ENCODE measurements around the gene TBX3. TPM values are rescaled to one million over a fixed set of nuclear protein-coding genes. Genes with fewer than 3 reads are reported as not detected.

TBX3 gene
- total RNA-seq, 6 donors from 2014 or later = 29.5 to 107 (median 36.2) TPM

DNA sequence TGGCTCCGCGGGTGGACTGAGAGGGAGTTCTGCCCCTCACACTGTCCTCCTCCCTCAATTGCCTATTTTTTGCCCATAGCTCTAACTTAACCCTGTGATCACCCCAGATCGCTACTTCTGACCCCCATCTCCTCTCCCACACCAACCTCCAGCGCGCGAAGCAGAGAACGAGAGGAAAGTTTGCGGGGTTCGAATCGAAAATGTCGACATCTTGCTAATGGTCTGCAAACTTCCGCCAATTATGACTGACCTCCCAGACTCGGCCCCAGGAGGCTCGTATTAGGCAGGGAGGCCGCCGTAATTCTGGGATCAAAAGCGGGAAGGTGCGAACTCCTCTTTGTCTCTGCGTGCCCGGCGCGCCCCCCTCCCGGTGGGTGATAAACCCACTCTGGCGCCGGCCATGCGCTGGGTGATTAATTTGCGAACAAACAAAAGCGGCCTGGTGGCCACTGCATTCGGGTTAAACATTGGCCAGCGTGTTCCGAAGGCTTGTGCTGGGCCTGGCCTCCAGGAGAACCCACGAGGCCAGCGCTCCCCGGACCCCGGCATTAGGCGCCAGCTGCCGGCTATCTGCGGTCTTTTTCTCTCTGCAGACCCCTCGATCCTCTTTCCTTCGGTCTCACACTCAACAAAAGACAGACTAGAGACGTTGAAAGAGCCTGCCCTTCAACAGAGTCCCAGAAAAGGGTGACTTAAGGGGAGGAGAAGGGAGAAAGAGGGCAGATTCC lies 3.0 kb upstream of the TBX3 start:
- TF ChIP-seq, protein P1, sequence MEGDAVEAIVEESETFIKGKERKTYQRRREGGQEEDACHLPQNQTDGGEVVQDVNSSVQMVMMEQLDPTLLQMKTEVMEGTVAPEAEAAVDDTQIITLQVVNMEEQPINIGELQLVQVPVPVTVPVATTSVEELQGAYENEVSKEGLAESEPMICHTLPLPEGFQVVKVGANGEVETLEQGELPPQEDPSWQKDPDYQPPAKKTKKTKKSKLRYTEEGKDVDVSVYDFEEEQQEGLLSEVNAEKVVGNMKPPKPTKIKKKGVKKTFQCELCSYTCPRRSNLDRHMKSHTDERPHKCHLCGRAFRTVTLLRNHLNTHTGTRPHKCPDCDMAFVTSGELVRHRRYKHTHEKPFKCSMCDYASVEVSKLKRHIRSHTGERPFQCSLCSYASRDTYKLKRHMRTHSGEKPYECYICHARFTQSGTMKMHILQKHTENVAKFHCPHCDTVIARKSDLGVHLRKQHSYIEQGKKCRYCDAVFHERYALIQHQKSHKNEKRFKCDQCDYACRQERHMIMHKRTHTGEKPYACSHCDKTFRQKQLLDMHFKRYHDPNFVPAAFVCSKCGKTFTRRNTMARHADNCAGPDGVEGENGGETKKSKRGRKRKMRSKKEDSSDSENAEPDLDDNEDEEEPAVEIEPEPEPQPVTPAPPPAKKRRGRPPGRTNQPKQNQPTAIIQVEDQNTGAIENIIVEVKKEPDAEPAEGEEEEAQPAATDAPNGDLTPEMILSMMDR (IDR thresholded peaks at IDR 0.05) = no peak
- no peak for TF ChIP-seq POLR2AphosphoS5 (IDR thresholded peaks at IDR 0.05)
- no peak for TF ChIP-seq EP300 (IDR thresholded peaks at IDR 0.05)
- no peak for TF ChIP-seq POLR2A (IDR thresholded peaks at IDR 0.05)
- H3K4me1 ChIP-seq = peaks cover 3 to 30% (median 13%) of the 10 kb centered on the region in 4 donors
- WGBS, 2 donors = 42 to 44% methylated on average over 24 to 41 of the region's 41 CpGs
- no peak overlapping the region for H3K4me3 ChIP-seq
- H3K9me3 ChIP-seq = no peaks in the 10 kb centered on the region
- ATAC-seq (ENCODE audit: low FRiP score in 2 of 2) (no peak), DNase-seq (no peak)
- H3K27me3 ChIP-seq = peaks cover 0 to 34% (median 11%) of the 10 kb centered on the region in 4 donors
- no peaks in the 10 kb centered on the region for H3K36me3 ChIP-seq
- peak overlapping the region in 2 of 4 donors; percentile 2 to 7 for H3K27ac ChIP-seq

DNA sequence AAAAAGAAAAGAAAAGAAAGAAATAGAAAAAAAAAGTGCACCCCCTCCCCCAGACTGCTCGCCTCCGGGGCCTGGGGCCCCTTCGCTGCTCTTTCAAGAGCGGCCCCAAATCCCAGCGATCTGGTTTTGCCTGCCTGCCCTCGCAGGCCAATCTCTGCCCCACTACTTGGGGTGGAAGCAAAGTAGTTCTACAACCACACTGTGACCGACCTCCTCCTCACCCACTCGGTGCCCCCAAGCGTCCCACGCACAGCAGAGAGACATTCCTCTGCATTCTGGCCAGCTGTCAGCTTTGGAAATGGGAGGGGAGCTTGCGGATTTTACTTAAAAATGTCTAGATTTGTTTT lies 2.4 kb upstream of the TBX3 start:
- ATAC-seq (ENCODE audit: low FRiP score in 2 of 2) (no peak), DNase-seq (no peak)
- TF ChIP-seq EP300 (IDR thresholded peaks at IDR 0.05) (no peak), POLR2A (IDR thresholded peaks at IDR 0.05) (no peak), POLR2AphosphoS5 (IDR thresholded peaks at IDR 0.05) (no peak)
- TF ChIP-seq, protein P1 (IDR thresholded peaks at IDR 0.05) = no peak
- Histone ChIP-seq H3K9me3 (no peaks in the 10 kb centered on the region), H3K27ac (peak overlapping the region in 2 of 4 donors; percentile 2 to 7), H3K4me3 (no peak overlapping the region), H3K36me3 (no peaks in the 10 kb centered on the region), H3K4me1 (peaks cover 3 to 27% (median 13%) of the 10 kb centered on the region in 4 donors), H3K27me3 (peaks cover 0 to 31% (median 11%) of the 10 kb centered on the region in 4 donors)
- 16 to 42% methylated on average over 11 of the region's 11 CpGs for WGBS, 2 donors

DNA sequence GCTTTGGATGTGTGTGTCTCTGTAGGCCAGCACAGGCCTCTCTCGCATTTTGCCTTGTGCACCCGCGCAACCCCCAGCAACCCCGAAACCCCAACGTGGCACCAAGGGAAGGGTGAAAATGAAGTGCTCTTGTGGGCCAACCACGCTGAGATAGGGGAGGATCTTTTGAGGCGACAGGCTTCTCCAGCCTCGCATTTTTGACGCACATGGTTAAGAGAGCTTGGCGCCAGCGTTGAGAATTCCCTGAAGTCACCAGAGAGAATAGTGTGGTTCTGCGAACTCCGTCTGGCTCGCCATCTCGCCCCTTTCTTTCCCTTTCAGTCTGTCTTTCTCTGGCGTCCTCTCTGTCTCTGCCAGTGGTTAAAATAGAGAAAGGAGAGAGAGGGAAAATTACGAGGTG lies 1.9 kb upstream of the TBX3 start:
- Histone ChIP-seq H3K4me3 (no peak overlapping the region), H3K36me3 (no peaks in the 10 kb centered on the region), H3K4me1 (peaks cover 3 to 27% (median 13%) of the 10 kb centered on the region in 4 donors), H3K27me3 (peaks cover 0 to 31% (median 11%) of the 10 kb centered on the region in 4 donors), H3K27ac (peak overlapping the region in 1 of 4 donors; percentile 94), H3K9me3 (no peaks in the 10 kb centered on the region)
- WGBS, 2 donors = 26 to 62% methylated on average over 17 of the region's 17 CpGs
- ATAC-seq (ENCODE audit: low FRiP score in 2 of 2) (no peak), DNase-seq (no peak)
- TF ChIP-seq POLR2AphosphoS5 (IDR thresholded peaks at IDR 0.05) (no peak), EP300 (IDR thresholded peaks at IDR 0.05) (no peak), POLR2A (IDR thresholded peaks at IDR 0.05) (no peak)
- TF ChIP-seq, protein P1 (IDR thresholded peaks at IDR 0.05) = no peak

DNA sequence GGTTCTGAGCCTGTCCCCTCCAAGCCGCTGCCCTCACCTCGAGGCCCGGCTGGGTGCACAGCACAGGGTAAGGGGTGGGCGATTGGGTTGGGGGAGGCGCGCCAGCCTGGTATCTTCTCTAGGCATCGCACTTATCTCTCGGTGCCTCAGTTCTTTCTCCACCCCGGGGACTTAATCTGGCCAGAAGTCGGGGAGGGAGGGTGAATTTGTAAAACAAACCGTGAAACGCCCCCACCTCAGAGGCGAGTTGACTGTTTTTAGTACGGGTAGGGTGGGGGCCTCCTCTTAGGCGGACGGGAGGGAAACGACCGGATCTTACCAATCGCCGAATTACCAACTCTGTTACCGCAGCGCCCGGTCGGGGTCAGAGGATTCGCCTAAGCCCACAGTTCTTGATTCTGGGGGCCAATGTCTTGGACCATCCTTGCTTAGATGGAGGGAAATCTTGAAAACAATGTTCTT lies 1.4 kb upstream of the TBX3 start:
- Histone ChIP-seq H3K27ac (peak overlapping the region in 3 of 4 donors; percentile 89 to 94 (median 93)), H3K27me3 (peaks cover 0 to 31% (median 11%) of the 10 kb centered on the region in 4 donors), H3K4me3 (peak overlapping the region in 2 of 4 donors; percentile 44 to 61), H3K4me1 (peaks cover 3 to 27% (median 13%) of the 10 kb centered on the region in 4 donors), H3K9me3 (no peaks in the 10 kb centered on the region), H3K36me3 (peaks cover 0 to 3% (median 0%) of the 10 kb centered on the region in 4 donors)
- TF ChIP-seq POLR2A (IDR thresholded peaks at IDR 0.05) = no peak
- TF ChIP-seq, protein P1 (IDR thresholded peaks at IDR 0.05) = no peak
- no peak for TF ChIP-seq POLR2AphosphoS5 (IDR thresholded peaks at IDR 0.05)
- no peak for TF ChIP-seq EP300 (IDR thresholded peaks at IDR 0.05)
- DNase-seq (no peak), ATAC-seq (ENCODE audit: low FRiP score in 2 of 2) (no peak)
- 42 to 47% methylated on average over 22 to 25 of the region's 25 CpGs for WGBS, 2 donors
